Rectal smooth muscle tissue (tissue), 1 donor: ENCODE results near the gene SMOC1.

Experiments used
- H3K27ac ChIP-seq: one replicate; pipeline ENCODE4 v1.7.0; 2013; ENCODE audit warnings: low read depth, low read length, inconsistent platforms
- H3K27me3 ChIP-seq: one replicate; pipeline ENCODE4 v1.7.0; 2013; ENCODE audit warnings: low read length; ENCODE audit not compliant: control insufficient read depth, insufficient read depth
- H3K36me3 ChIP-seq: one replicate; pipeline ENCODE4 v1.7.0; 2013; ENCODE audit warnings: low read length; ENCODE audit not compliant: control insufficient read depth, insufficient read depth
- H3K4me1 ChIP-seq: one replicate; pipeline ENCODE4 v1.7.0; 2013; ENCODE audit warnings: low read length; ENCODE audit not compliant: control insufficient read depth, insufficient read depth
- H3K4me3 ChIP-seq: one replicate; pipeline ENCODE4 v1.7.0; 2013; ENCODE audit warnings: low read length
- H3K9ac ChIP-seq: one replicate; pipeline ENCODE4 v1.7.0; 2013; ENCODE audit warnings: low read length

Gene SMOC1

GRCh38 chr14:69985463-69985862 is 106.2 kb downstream of the SMOC1 start:
- H3K4me3 ChIP-seq, result no peak overlapping the region
- H3K4me1 ChIP-seq, result no peaks in the 10 kb centered on the region
- H3K9ac ChIP-seq, result no peak overlapping the region
- no peaks in the 10 kb centered on the region for H3K36me3 ChIP-seq
- H3K27me3 ChIP-seq, result no peaks in the 10 kb centered on the region
- no peak overlapping the region for H3K27ac ChIP-seq

DNA sequence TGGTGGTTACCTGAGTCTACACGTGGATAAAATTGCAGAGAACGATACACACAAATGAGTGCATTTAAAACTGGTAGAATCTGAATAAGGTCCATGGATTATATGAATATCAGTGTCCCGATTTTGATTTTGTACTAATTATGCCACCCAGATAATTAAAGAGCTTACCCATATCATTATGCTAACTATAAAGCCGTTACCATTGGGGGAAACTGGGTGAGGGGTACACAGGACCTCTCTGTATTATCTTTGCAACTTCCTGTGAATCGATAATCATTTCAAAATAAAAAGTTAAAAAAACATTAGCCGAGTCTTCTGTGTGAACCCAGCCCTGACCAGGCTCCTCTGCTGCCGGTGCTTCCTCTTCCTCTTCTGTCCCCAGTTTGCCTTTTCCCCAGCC is 107.1 kb downstream of the SMOC1 start:
- Histone ChIP-seq H3K36me3 (no peaks in the 10 kb centered on the region), H3K9ac (no peak overlapping the region), H3K27me3 (no peaks in the 10 kb centered on the region), H3K4me1 (no peaks in the 10 kb centered on the region), H3K27ac (no peak overlapping the region), H3K4me3 (no peak overlapping the region)

GRCh38 chr14:69987406-69988121 is 108.3 kb downstream of the SMOC1 start:
- Histone ChIP-seq H3K4me3 (no peak overlapping the region), H3K9ac (no peak overlapping the region), H3K36me3 (no peaks in the 10 kb centered on the region), H3K4me1 (no peaks in the 10 kb centered on the region), H3K27me3 (no peaks in the 10 kb centered on the region), H3K27ac (no peak overlapping the region)

- no peaks in the 10 kb centered on the region for H3K4me1 ChIP-seq
- no peak overlapping the region for H3K4me3 ChIP-seq
- peaks cover 2% of the 10 kb centered on the region for H3K27me3 ChIP-seq
- no peaks in the 10 kb centered on the region for H3K36me3 ChIP-seq
- no peak overlapping the region for H3K9ac ChIP-seq
- no peak overlapping the region for H3K27ac ChIP-seq
Observed at GRCh38 chr14:69988979-69989378, 109.8 kb downstream of the SMOC1 start.

- Histone ChIP-seq H3K27ac (no peak overlapping the region), H3K9ac (no peak overlapping the region), H3K27me3 (peaks cover 2% of the 10 kb centered on the region), H3K4me1 (no peaks in the 10 kb centered on the region), H3K4me3 (no peak overlapping the region), H3K36me3 (no peaks in the 10 kb centered on the region)
Observed at GRCh38 chr14:69989622-69990021, 110.4 kb downstream of the SMOC1 start.

- Histone ChIP-seq H3K4me1 (no peaks in the 10 kb centered on the region), H3K4me3 (no peak overlapping the region), H3K27me3 (peaks cover 2% of the 10 kb centered on the region), H3K27ac (no peak overlapping the region), H3K9ac (no peak overlapping the region), H3K36me3 (no peaks in the 10 kb centered on the region)
Observed at GRCh38 chr14:69990323-69990722, 111.1 kb downstream of the SMOC1 start.

DNA sequence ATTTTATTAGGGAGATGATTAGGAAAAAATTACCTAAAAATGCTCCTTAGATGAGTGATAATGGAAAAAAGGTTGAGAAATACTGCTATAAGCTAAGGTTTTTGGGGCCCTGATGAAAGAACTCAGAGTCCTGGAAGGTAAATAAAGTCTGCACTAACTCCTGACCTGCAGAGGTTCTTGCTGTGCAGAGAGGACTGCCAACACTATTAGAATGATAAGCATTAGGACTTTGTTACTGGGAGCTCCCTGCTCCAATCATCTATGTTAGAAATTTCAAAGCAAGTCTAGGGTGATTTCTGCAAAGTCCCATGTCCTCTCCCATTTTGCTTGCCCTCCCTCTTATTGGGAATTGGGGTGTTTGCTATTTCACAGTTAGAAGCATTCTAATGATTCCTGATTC is 112.2 kb downstream of the SMOC1 start:
- H3K9ac ChIP-seq, result no peak overlapping the region
- no peak overlapping the region for H3K27ac ChIP-seq
- no peaks in the 10 kb centered on the region for H3K4me1 ChIP-seq
- H3K27me3 ChIP-seq, result peaks cover 2% of the 10 kb centered on the region
- H3K36me3 ChIP-seq, result no peaks in the 10 kb centered on the region
- H3K4me3 ChIP-seq, result no peak overlapping the region

DNA sequence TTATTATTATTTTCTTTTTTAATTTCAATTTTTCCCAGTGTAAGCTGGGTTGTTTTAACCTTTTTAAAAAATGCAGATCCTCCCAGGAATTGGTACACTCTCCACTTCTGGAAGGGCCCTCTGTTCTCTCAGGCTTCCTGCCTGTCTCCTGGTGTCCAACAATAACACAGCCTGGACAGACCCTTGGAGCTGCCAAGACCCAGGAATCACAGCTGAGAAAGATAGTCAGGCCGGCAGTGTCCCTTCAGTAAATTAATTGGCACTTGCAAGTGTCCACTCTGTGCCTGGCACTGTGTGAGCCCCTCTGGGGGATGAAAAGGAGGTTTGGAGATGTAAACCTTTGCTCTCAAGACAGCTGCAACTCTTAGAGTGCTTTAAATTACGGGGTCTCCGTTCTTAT is 113.3 kb downstream of the SMOC1 start:
- H3K4me1 ChIP-seq, result no peaks in the 10 kb centered on the region
- no peak overlapping the region for H3K4me3 ChIP-seq
- H3K36me3 ChIP-seq, result no peaks in the 10 kb centered on the region
- H3K9ac ChIP-seq, result no peak overlapping the region
- H3K27ac ChIP-seq, result no peak overlapping the region
- H3K27me3 ChIP-seq, result peaks cover 2% of the 10 kb centered on the region

DNA sequence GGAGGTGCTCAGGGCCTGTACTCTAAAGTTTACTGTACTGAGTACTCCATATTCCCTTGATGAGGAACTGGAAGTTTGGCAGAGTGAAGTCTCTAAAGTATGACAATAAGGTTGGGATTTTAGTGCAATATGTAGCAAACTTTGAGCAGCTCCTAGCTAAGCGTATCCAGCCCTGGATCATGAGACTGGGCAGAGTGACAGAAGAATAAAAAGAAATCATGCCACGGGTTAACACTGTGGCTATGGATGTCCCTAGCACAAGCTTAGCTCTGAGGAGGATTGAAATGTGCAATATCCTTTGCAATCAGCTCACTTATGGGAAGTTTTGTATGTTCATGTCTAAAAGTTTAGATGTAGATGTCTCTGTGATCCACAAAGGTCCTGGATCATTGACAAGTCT is 114.1 kb downstream of the SMOC1 start:
- Histone ChIP-seq H3K4me3 (no peak overlapping the region), H3K27ac (no peak overlapping the region), H3K4me1 (no peaks in the 10 kb centered on the region), H3K36me3 (no peaks in the 10 kb centered on the region), H3K27me3 (peaks cover 2% of the 10 kb centered on the region), H3K9ac (no peak overlapping the region)

DNA sequence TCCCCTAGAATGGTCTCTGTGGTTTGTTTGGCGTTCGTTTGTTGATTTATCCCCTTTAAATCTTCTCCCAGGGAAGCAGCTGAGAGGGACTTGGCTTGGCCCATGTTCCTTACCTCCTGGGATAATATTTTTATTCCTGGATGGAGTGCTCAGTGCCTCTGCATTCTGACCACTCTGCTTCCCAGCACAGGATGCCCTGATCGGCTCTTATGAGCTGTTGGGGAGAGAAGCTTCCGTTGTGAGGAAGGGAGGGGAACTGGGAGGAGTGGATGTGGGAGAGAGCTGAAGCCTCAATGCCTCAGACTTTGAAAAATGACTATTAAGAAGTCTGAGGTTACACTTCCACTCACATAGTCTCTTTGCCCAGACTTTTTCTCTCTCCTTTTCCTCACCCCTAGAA is 114.8 kb downstream of the SMOC1 start:
- Histone ChIP-seq H3K27me3 (peaks cover 2% of the 10 kb centered on the region), H3K4me3 (no peak overlapping the region), H3K27ac (no peak overlapping the region), H3K4me1 (no peaks in the 10 kb centered on the region), H3K9ac (no peak overlapping the region), H3K36me3 (no peaks in the 10 kb centered on the region)

DNA sequence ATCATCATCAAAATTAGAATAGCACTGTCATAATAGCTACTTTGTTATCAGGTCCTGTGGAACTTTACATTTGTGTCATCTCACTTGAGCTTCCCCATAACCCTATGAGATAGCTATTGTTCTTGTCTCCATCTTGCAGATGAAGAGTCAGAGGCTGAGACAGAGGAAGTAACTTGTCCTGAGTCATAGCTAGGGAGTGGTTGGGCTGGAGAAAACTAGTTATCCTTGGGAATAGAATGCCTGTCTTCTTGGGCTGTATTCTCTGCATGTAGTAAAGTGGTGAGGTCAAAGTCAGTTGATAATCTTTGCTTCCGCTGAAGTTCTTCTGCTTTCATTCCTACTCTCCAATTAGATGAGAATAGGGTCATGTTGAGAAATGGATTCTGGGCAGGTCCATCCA is 117.0 kb downstream of the SMOC1 start:
- Histone ChIP-seq H3K4me3 (no peak overlapping the region), H3K36me3 (no peaks in the 10 kb centered on the region), H3K4me1 (no peaks in the 10 kb centered on the region), H3K9ac (no peak overlapping the region), H3K27me3 (peaks cover 2% of the 10 kb centered on the region), H3K27ac (no peak overlapping the region)

DNA sequence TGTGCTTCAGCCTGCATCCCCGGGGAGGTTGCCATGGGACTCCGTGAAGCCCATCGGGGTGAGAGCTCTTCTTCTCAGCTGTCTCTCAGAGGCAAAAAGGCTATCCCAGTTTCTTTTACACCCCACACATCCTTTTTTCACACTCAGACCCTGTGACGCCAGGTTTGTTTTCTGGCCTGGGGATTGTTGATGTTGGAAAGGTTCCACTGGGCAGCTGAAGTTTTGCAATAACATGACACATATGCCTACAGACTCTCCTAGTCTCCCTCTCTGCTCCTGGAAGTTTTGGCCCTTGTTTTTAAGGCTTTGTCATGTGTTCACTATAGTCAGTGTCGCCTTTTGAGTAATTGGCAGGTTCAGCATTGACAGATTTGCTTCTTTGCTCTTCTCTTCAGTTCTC is 118.6 kb downstream of the SMOC1 start:
- Histone ChIP-seq H3K4me3 (no peak overlapping the region), H3K27ac (no peak overlapping the region), H3K9ac (no peak overlapping the region), H3K36me3 (no peaks in the 10 kb centered on the region), H3K27me3 (peaks cover 2% of the 10 kb centered on the region), H3K4me1 (no peaks in the 10 kb centered on the region)

DNA sequence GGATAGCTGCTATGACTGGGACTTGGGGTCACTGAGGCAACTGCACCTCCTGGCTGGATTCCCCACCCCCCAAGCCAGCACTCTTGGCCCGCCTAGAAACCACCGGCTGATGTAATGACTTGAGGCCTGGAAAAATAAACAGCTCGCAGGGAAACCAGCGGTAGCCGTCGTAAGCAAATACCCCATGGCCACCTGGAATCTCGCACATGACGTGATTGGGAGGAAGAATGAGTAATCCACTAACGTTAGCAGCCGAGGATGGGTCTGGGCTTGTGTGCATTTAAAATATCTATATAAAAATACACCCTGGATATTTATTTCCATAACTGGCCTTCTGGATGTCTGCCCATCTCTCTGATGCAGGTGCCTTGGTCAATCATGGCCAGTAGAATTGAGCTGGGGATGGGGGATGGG is 120.1 kb downstream of the SMOC1 start:
- Histone ChIP-seq H3K4me1 (no peaks in the 10 kb centered on the region), H3K4me3 (no peak overlapping the region), H3K9ac (no peak overlapping the region), H3K36me3 (no peaks in the 10 kb centered on the region), H3K27me3 (no peaks in the 10 kb centered on the region), H3K27ac (no peak overlapping the region)
